Liver (tissue), 9 donors: ENCODE results near the gene JAG2. TPM values are rescaled to one million over a fixed set of nuclear protein-coding genes. Genes with fewer than 3 reads are reported as not detected.

Experiments
- DNase-seq: peaks from one replicate; pipeline ENCODE4 v3.0.0-alpha.2; 2017; ENCODE audit warnings: low spot score
- H3K27ac ChIP-seq, 2 donors: one replicate each; pipeline ENCODE4 v1.7.0; 2013; ENCODE audit warnings: inconsistent platforms in 2 of 2, low read length in 2 of 2, control low read depth in 1 of 2, low read depth in 1 of 2, mild to moderate bottlenecking in 1 of 2
- H3K27me3 ChIP-seq, 4 donors: one replicate each; pipeline versions ENCODE4 v1.6.1 to v1.7.0; 2013; ENCODE audit warnings: low read length in 3 of 4, inconsistent platforms in 1 of 4, mild to moderate bottlenecking in 1 of 4, moderate library complexity in 1 of 4; ENCODE audit not compliant: control insufficient read depth in 4 of 4, insufficient read depth in 4 of 4
- H3K36me3 ChIP-seq, 4 donors: one replicate each; pipeline versions ENCODE4 v1.6.1 to v1.7.0; 2013; ENCODE audit warnings: low read length in 3 of 4, mild to moderate bottlenecking in 3 of 4, low read depth in 1 of 4, moderate library complexity in 1 of 4; ENCODE audit not compliant: control insufficient read depth in 4 of 4, insufficient read depth in 3 of 4
- H3K4me1 ChIP-seq, 4 donors: one replicate each; pipeline versions ENCODE4 v1.6.1 to v1.7.0; 2013; ENCODE audit warnings: low read length in 3 of 4, mild to moderate bottlenecking in 3 of 4, moderate library complexity in 1 of 4; ENCODE audit not compliant: control insufficient read depth in 4 of 4, insufficient read depth in 4 of 4
- H3K4me3 ChIP-seq, 3 donors: one replicate each; pipeline versions ENCODE4 v1.6.1 to v1.7.0; 2013; ENCODE audit warnings: low read length in 3 of 3, control low read depth in 1 of 3, low read depth in 1 of 3, mild to moderate bottlenecking in 1 of 3
- H3K9ac ChIP-seq, 2 donors: one replicate each; pipeline ENCODE4 v1.7.0; 2013; ENCODE audit warnings: low read length in 2 of 2, mild to moderate bottlenecking in 2 of 2, moderate library complexity in 2 of 2, control low read depth in 1 of 2, low read depth in 1 of 2
- H3K9me3 ChIP-seq, 4 donors: one replicate each; pipeline versions ENCODE4 v1.6.1 to v1.7.0; 2013; ENCODE audit warnings: low read length in 3 of 4; ENCODE audit not compliant: control insufficient read depth in 4 of 4
- ATF3 ChIP-seq: IDR thresholded peaks from 2 replicates; pipeline ENCODE4 v1.6.1; 2016; ENCODE audit warnings: antibody characterized with exemption
- CTCF ChIP-seq: fragments of 150-350 bp; IDR thresholded peaks from 2 replicates; pipeline ENCODE4 v1.5.1; 2017; ENCODE audit warnings: improper control_type of control experiment, low read depth, low read length; ENCODE audit not compliant: missing input control
- EGR1 ChIP-seq, 2 donors: IDR thresholded peaks; 2 replicates each; pipeline ENCODE4 v1.6.1; 2016 to 2018; ENCODE audit warnings: antibody characterized with exemption in 2 of 2, low read depth in 2 of 2
- FOXA1 ChIP-seq: IDR thresholded peaks from 2 replicates; pipeline ENCODE4 v1.6.1; 2016; ENCODE audit warnings: antibody characterized with exemption
- FOXA2 ChIP-seq: IDR thresholded peaks from 2 replicates; pipeline ENCODE4 v1.6.1; 2016; ENCODE audit warnings: antibody characterized with exemption
- GABPA ChIP-seq, 2 donors: IDR thresholded peaks in 1 of 2; conservative IDR thresholded peaks in 1 of 2; 2 replicates each; pipeline ENCODE4 v1.6.1; 2016; ENCODE audit warnings: antibody characterized with exemption in 2 of 2, mild to moderate bottlenecking in 1 of 2, moderate library complexity in 1 of 2
- HNF4A ChIP-seq, 2 donors: conservative IDR thresholded peaks; 2 replicates each; pipeline ENCODE4 v1.6.1; 2016; ENCODE audit warnings: antibody characterized with exemption in 2 of 2, mild to moderate bottlenecking in 2 of 2
- HNF4G ChIP-seq: IDR thresholded peaks from 2 replicates; pipeline ENCODE4 v1.6.1; 2016; ENCODE audit warnings: antibody characterized with exemption
- JUND ChIP-seq, 2 donors: IDR thresholded peaks; 2 replicates each; pipeline ENCODE4 v1.6.1; 2016; ENCODE audit warnings: antibody characterized with exemption in 2 of 2
- MAX ChIP-seq: IDR thresholded peaks from 2 replicates; pipeline ENCODE4 v1.6.1; 2016; ENCODE audit warnings: antibody characterized with exemption
- NR2F2 ChIP-seq: IDR thresholded peaks from 2 replicates; pipeline ENCODE4 v1.6.1; 2016; ENCODE audit warnings: antibody characterized with exemption
- RAD21 ChIP-seq, 2 donors: IDR thresholded peaks; 2 replicates each; pipeline ENCODE4 v1.6.1; 2016; ENCODE audit warnings: antibody characterized with exemption in 2 of 2, mild to moderate bottlenecking in 2 of 2
- REST ChIP-seq: IDR thresholded peaks from 2 replicates; pipeline ENCODE4 v1.6.1; 2016; ENCODE audit warnings: antibody characterized with exemption, mild to moderate bottlenecking
- RXRA ChIP-seq, 2 donors: IDR thresholded peaks; 2 replicates each; pipeline ENCODE4 v1.6.1; 2017 to 2018; ENCODE audit warnings: antibody characterized with exemption in 2 of 2, mild to moderate bottlenecking in 1 of 2
- SP1 ChIP-seq: IDR thresholded peaks from 2 replicates; pipeline ENCODE4 v1.6.1; 2018; ENCODE audit warnings: antibody characterized with exemption, mild to moderate bottlenecking
- TAF1 ChIP-seq: conservative IDR thresholded peaks from 2 replicates; pipeline ENCODE4 v1.6.1; 2016; ENCODE audit warnings: antibody characterized with exemption, mild to moderate bottlenecking
- YY1 ChIP-seq: IDR thresholded peaks from 2 replicates; pipeline ENCODE4 v1.6.1; 2016; ENCODE audit warnings: antibody characterized with exemption, mild to moderate bottlenecking
- ZBTB33 ChIP-seq: IDR thresholded peaks from 2 replicates; pipeline ENCODE4 v1.6.1; 2016; ENCODE audit warnings: antibody characterized with exemption
- WGBS: extraction: QIAGEN DNeasy Blood & Tissue Kit; methylation state at CpG from one replicate; pipeline ENCODE4 v1.1.7; 2013; 5-methylcytosine and 5-hydroxymethylcytosine counted together
- polyA plus RNA-seq, 2 donors: library from polyadenylated mRNA; stranded (reverse) in 1 of 2; unstranded in 1 of 2; fragments of 200-250 nt in 1 of 2; fragments of >200 nt in 1 of 2; fragmentation: Nextera tagmentation in 1 of 2; extraction: Ambion mirVana in 1 of 2; gene quantifications; one replicate each; pipeline versions ENCODE4 v1.2.1 to v1.2.3, GENCODE V29; 2013 to 2015
- total RNA-seq, 2 donors: library from RNA; depleted of rRNA; stranded (reverse); fragments of >200 nt; gene quantifications; one replicate each; pipeline ENCODE4 v1.2.3, GENCODE V29; 2014
- donor health status: healthy.
- donor health status: healthy.
- donor health status: healthy.
- donor health status: healthy.
- donor health status: healthy.

Gene JAG2
- total RNA-seq, result 1 to 10 TPM in 1 of 2 donors, under 1 TPM in 1; 0.33 to 1.0 TPM
- polyA plus RNA-seq, result under 1 TPM; 0.24 to 0.75 TPM

- peak within 1 kb of the TSS in 1 of 3 donors; percentile 64 for H3K4me3 ChIP-seq
- peaks cover 0 to 12% (median 11%) of the 10 kb centered on the region in 4 donors for H3K4me1 ChIP-seq
Observed at GRCh38 chr14:105168496-105168978, at the start of gene JAG2. TSS of gene JAG2 (minus strand) at chr14:105168776. CDS start at chr14:105168420, 356 bp downstream.

GRCh38 chr14:105217774-105218173, 49.2 kb upstream of the JAG2 start:
- Histone ChIP-seq H3K27ac (no peak overlapping the region), H3K9ac (no peak overlapping the region), H3K4me3 (no peak overlapping the region), H3K9me3 (no peaks in the 10 kb centered on the region), H3K27me3 (no peaks in the 10 kb centered on the region), H3K36me3 (peaks cover 0 to 35% (median 4%) of the 10 kb centered on the region in 4 donors), H3K4me1 (peaks cover 0 to 9% (median 5%) of the 10 kb centered on the region in 4 donors)
- TF ChIP-seq YY1, result no peak
- no peak for TF ChIP-seq RXRA (IDR thresholded peaks at IDR 0.05)
- no peak for TF ChIP-seq JUND (IDR thresholded peaks at IDR 0.05)
- no peak for TF ChIP-seq TAF1
- no peak for TF ChIP-seq FOXA1
- TF ChIP-seq MAX, result no peak
- TF ChIP-seq FOXA2, result no peak
- no peak for TF ChIP-seq CTCF
- no peak for TF ChIP-seq RAD21 (IDR thresholded peaks at IDR 0.05)
- no peak for TF ChIP-seq REST
- TF ChIP-seq GABPA (IDR thresholded peaks at IDR 0.05 in 1 of 2, conservative IDR thresholded peaks at IDR 0.05 in 1 of 2), result no peak
- TF ChIP-seq ATF3, result no peak
- TF ChIP-seq HNF4G, result no peak
- no peak for TF ChIP-seq NR2F2
- no peak for TF ChIP-seq ZBTB33
- TF ChIP-seq HNF4A (conservative IDR thresholded peaks at IDR 0.05), result no peak
- no peak for TF ChIP-seq SP1
- no peak for TF ChIP-seq EGR1 (IDR thresholded peaks at IDR 0.05; ENCODE audit: low read depth in 2 of 2)
- DNase-seq, result no peak
- 96% methylated on average over 11 of the region's 11 CpGs for WGBS

More at GRCh38 chr14:105168496-105168978, at the start of gene JAG2:
- peaks cover 0 to 3% (median 0%) of the 10 kb centered on the region in 4 donors for H3K27me3 ChIP-seq
- no peak within 1 kb of the TSS for H3K27ac ChIP-seq
- H3K36me3 ChIP-seq, result no peaks in the 10 kb centered on the region
- no peaks in the 10 kb centered on the region for H3K9me3 ChIP-seq
- WGBS, result 1% methylated on average over 84 of the region's 84 CpGs
- no peak for TF ChIP-seq RXRA (IDR thresholded peaks at IDR 0.05)
- no peak for DNase-seq
- no peak within 1 kb of the TSS for H3K9ac ChIP-seq
